ENCODE measurements around the gene MFAP2. TPM values are rescaled to one million over a fixed set of nuclear protein-coding genes. Genes with fewer than 3 reads are reported as not detected.

MFAP2 gene
- polyA plus RNA-seq, 3 donors = not detected

- Mint-ChIP-seq H3K4me1 (no peaks in the 10 kb centered on the region), H3K9me3 (peaks cover 0 to 3% (median 0%) of the 10 kb centered on the region in 7 donors), H3K4me3 (no peak overlapping the region), H3K27ac (no peak overlapping the region), H3K27me3 (ENCODE audit: low read depth in 3 of 3) (peaks cover 17 to 22% (median 19%) of the 10 kb centered on the region in 3 donors), H3K36me3 (peaks cover 44 to 59% of the 10 kb centered on the region in 2 donors)
- Histone ChIP-seq H2AFZ (ENCODE audit: insufficient read depth, low read depth, low read length, poor library complexity, severe bottlenecking) (no peak overlapping the region), H4K20me1 (ENCODE audit: insufficient read depth, low read length) (no peaks in the 10 kb centered on the region), H3K4me3 (replicated peaks in 1 of 3; ENCODE audit: low read depth in 2 of 3, low read length in 3 of 3) (no peak overlapping the region), H3K9ac (ENCODE audit: insufficient read depth, low read length, poor library complexity, severe bottlenecking) (no peak overlapping the region), H3K4me1 (ENCODE audit: control insufficient read depth in 1 of 2, insufficient read depth in 2 of 2, low read length in 2 of 2) (no peaks in the 10 kb centered on the region), H3K79me2 (ENCODE audit: insufficient read depth, low read length) (no peaks in the 10 kb centered on the region), H3K27ac (ENCODE audit: low read depth in 1 of 2, low read length in 2 of 2) (no peak overlapping the region), H3K9me3 (replicated peaks in 1 of 2; ENCODE audit: control insufficient read depth in 1 of 2, insufficient read depth in 1 of 2, low read length in 2 of 2) (no peaks in the 10 kb centered on the region), H3K4me2 (replicated peaks; ENCODE audit: extremely low read depth, low read length, poor library complexity, severe bottlenecking) (no peak overlapping the region), H3K36me3 (replicated peaks in 1 of 2; ENCODE audit: control insufficient read depth in 1 of 2, insufficient read depth in 2 of 2, low read length in 2 of 2) (peaks cover 39 to 49% of the 10 kb centered on the region in 2 donors), H3K27me3 (ENCODE audit: control insufficient read depth in 2 of 2, insufficient read depth in 2 of 2, low read length in 2 of 2) (peaks cover 0 to 12% of the 10 kb centered on the region in 2 donors)
- no peak for DNase-seq
- 89% methylated on average over 13 of the region's 19 CpGs for WGBS (ENCODE audit: insufficient coverage)
- TF ChIP-seq CTCF (IDR thresholded peaks at IDR 0.05) = no peak
- intact Hi-C loops (cut with micrococcal nuclease) = no loop called here
Measured at GRCh38 chr1:16986113-16986512, 5.7 kb upstream of the MFAP2 start.

- Histone ChIP-seq H4K20me1 (ENCODE audit: insufficient read depth, low read length) (no peaks in the 10 kb centered on the region), H3K4me3 (replicated peaks in 1 of 3; ENCODE audit: low read depth in 2 of 3, low read length in 3 of 3) (no peak overlapping the region), H3K27ac (ENCODE audit: low read depth in 1 of 2, low read length in 2 of 2) (no peak overlapping the region), H3K4me1 (ENCODE audit: control insufficient read depth in 1 of 2, insufficient read depth in 2 of 2, low read length in 2 of 2) (peaks cover 3 to 9% of the 10 kb centered on the region in 2 donors), H3K79me2 (ENCODE audit: insufficient read depth, low read length) (no peaks in the 10 kb centered on the region), H3K4me2 (replicated peaks; ENCODE audit: extremely low read depth, low read length, poor library complexity, severe bottlenecking) (no peak overlapping the region), H3K27me3 (ENCODE audit: control insufficient read depth in 2 of 2, insufficient read depth in 2 of 2, low read length in 2 of 2) (peaks cover 2 to 24% of the 10 kb centered on the region in 2 donors), H3K36me3 (replicated peaks in 1 of 2; ENCODE audit: control insufficient read depth in 1 of 2, insufficient read depth in 2 of 2, low read length in 2 of 2) (peaks cover 33 to 35% of the 10 kb centered on the region in 2 donors), H3K9ac (ENCODE audit: insufficient read depth, low read length, poor library complexity, severe bottlenecking) (no peak overlapping the region), H2AFZ (ENCODE audit: insufficient read depth, low read depth, low read length, poor library complexity, severe bottlenecking) (no peak overlapping the region), H3K9me3 (replicated peaks in 1 of 2; ENCODE audit: control insufficient read depth in 1 of 2, insufficient read depth in 1 of 2, low read length in 2 of 2) (peaks cover 0 to 6% of the 10 kb centered on the region in 2 donors)
- Mint-ChIP-seq H3K27ac (peak overlapping the region in 1 of 7 donors; percentile 18), H3K4me1 (peaks cover 8% of the 10 kb centered on the region), H3K36me3 (peaks cover 40 to 48% of the 10 kb centered on the region in 2 donors), H3K27me3 (ENCODE audit: low read depth in 3 of 3) (peaks cover 28 to 35% (median 30%) of the 10 kb centered on the region in 3 donors), H3K4me3 (no peak overlapping the region), H3K9me3 (peaks cover 0 to 9% (median 2%) of the 10 kb centered on the region in 7 donors)
- DNase-seq = no peak
- intact Hi-C loops (cut with micrococcal nuclease) = no loop called here
- no peak for TF ChIP-seq CTCF (IDR thresholded peaks at IDR 0.05)
- WGBS (ENCODE audit: insufficient coverage) = 13% methylated on average over 3 of the region's 7 CpGs
Measured at GRCh38 chr1:16984717-16985116, 4.3 kb upstream of the MFAP2 start.
